HG03108 (cell line): ENCODE results near the gene GABBR2.

ENCODE experiments used
- ATAC-seq: cut with Tn5 transposase; IDR thresholded peaks from one replicate; pipeline ENCODE4 v1.9.1; 2021; ENCODE audit warnings: moderate library complexity; ENCODE audit not compliant: unreplicated experiment

GABBR2 gene

GRCh38 chr9:98639133-98639532, 69.6 kb downstream of the GABBR2 start:
- ATAC-seq: no peak

- ATAC-seq: no peak
Measured at GRCh38 chr9:98637381-98637780, 71.4 kb downstream of the GABBR2 start.

- ATAC-seq: no peak
Measured at GRCh38 chr9:98635374-98635773, 73.4 kb downstream of the GABBR2 start.

GRCh38 chr9:98634685-98635336, 73.9 kb downstream of the GABBR2 start:
- ATAC-seq: no peak

GRCh38 chr9:98632839-98633238, 75.9 kb downstream of the GABBR2 start:
- ATAC-seq: no peak

- ATAC-seq: no peak
Measured at GRCh38 chr9:98627296-98627695, 81.4 kb downstream of the GABBR2 start.

- ATAC-seq: no peak
Measured at GRCh38 chr9:98625728-98626127, 83.0 kb downstream of the GABBR2 start.

GRCh38 chr9:98619788-98620187, 88.9 kb downstream of the GABBR2 start:
- ATAC-seq: no peak

GRCh38 chr9:98615633-98616032, 93.1 kb downstream of the GABBR2 start:
- ATAC-seq: no peak

GRCh38 chr9:98614941-98615340, 93.8 kb downstream of the GABBR2 start:
- ATAC-seq: no peak

GRCh38 chr9:98612061-98612752, 96.5 kb downstream of the GABBR2 start:
- ATAC-seq: no peak

- no peak for ATAC-seq
Measured at GRCh38 chr9:98611319-98611718, 97.4 kb downstream of the GABBR2 start.

- ATAC-seq: no peak
Measured at GRCh38 chr9:98610711-98611110, 98.0 kb downstream of the GABBR2 start.

- no peak for ATAC-seq
Measured at GRCh38 chr9:98610211-98610610, 98.5 kb downstream of the GABBR2 start.

- ATAC-seq: no peak
Measured at GRCh38 chr9:98609646-98610045, 99.1 kb downstream of the GABBR2 start.

GRCh38 chr9:98607787-98608186, 100.9 kb downstream of the GABBR2 start:
- ATAC-seq: no peak

GRCh38 chr9:98607152-98607551, 101.6 kb downstream of the GABBR2 start:
- ATAC-seq: no peak

- ATAC-seq: no peak
Measured at GRCh38 chr9:98606730-98607129, 102.0 kb downstream of the GABBR2 start.

GRCh38 chr9:98605116-98605515, 103.6 kb downstream of the GABBR2 start:
- no peak for ATAC-seq

GRCh38 chr9:98603821-98604383, 104.8 kb downstream of the GABBR2 start:
- ATAC-seq: no peak

GRCh38 chr9:98602839-98603500, 105.8 kb downstream of the GABBR2 start:
- ATAC-seq: no peak

GRCh38 chr9:98600631-98601030, 108.1 kb downstream of the GABBR2 start:
- ATAC-seq: no peak
